Medulla oblongata (tissue), 1 donor: Measurements from ENCODE around the gene YWHAE.
"Not testable (repeated sequence)": the region's sequence is repeated elsewhere in the genome, so short reads cannot be mapped to it uniquely, and the experiment has no call there.

Experiments used
- DNase-seq: peaks from one replicate; pipeline ENCODE4 v3.0.0-alpha.2; 2015; ENCODE audit errors: extremely low spot score

Gene YWHAE

GRCh38 chr17:1328437-1328836 is 71.6 kb downstream of the YWHAE start:
- DNase-seq = no peak

- no peak for DNase-seq
Measured at GRCh38 chr17:1325766-1326165, 74.3 kb downstream of the YWHAE start.

GRCh38 chr17:1324201-1324771 is 75.7 kb downstream of the YWHAE start:
- no peak for DNase-seq

GRCh38 chr17:1323336-1323735 is 76.7 kb downstream of the YWHAE start:
- DNase-seq = no peak

- no peak for DNase-seq
Measured at GRCh38 chr17:1322480-1322879, 77.5 kb downstream of the YWHAE start.

GRCh38 chr17:1322014-1322428 is 78.0 kb downstream of the YWHAE start:
- DNase-seq = no peak

GRCh38 chr17:1315891-1316403 is 84.1 kb downstream of the YWHAE start:
- no peak for DNase-seq

GRCh38 chr17:1315409-1315808 is 84.6 kb downstream of the YWHAE start:
- DNase-seq = no peak

GRCh38 chr17:1313270-1314005 is 86.6 kb downstream of the YWHAE start:
- DNase-seq = no peak

- no peak for DNase-seq
Measured at GRCh38 chr17:1312261-1312870, 87.7 kb downstream of the YWHAE start.

- not testable (repeated sequence) for DNase-seq
Measured at GRCh38 chr17:1307829-1308228, 92.2 kb downstream of the YWHAE start.

- no peak for DNase-seq
Measured at GRCh38 chr17:1304962-1305563, 95.0 kb downstream of the YWHAE start.

GRCh38 chr17:1304522-1304921 is 95.5 kb downstream of the YWHAE start:
- no peak for DNase-seq

- DNase-seq = no peak
Measured at GRCh38 chr17:1302761-1303160, 97.3 kb downstream of the YWHAE start.

- no peak for DNase-seq
Measured at GRCh38 chr17:1301546-1301945, 98.5 kb downstream of the YWHAE start.

- DNase-seq = no peak
Measured at GRCh38 chr17:1300371-1300905, 99.6 kb downstream of the YWHAE start.

- DNase-seq = no peak
Measured at GRCh38 chr17:1299552-1300370, 100.3 kb downstream of the YWHAE start.

- DNase-seq = no peak
Measured at GRCh38 chr17:1298606-1299005, 101.4 kb downstream of the YWHAE start.
